HepG2 (cell line): ENCODE measurements around the gene PIGBOS1. TPM values are rescaled to one million over a fixed set of nuclear protein-coding genes. Genes with fewer than 3 reads are reported as not detected.

Experiments used
- ATAC-seq: fragments of 200-7000 bp; cut with Tn5 transposase; 3 replicates; pipeline ENCODE4 v1.9.1; 2020; ENCODE audit warnings: mild to moderate bottlenecking, moderate library complexity
- BruUV-seq: library from RNA; stranded (reverse); fragments of 400-500 nt; replicated peaks from 2 replicates; lab custom pipeline; 2021; lab: Mats Ljungman, UMichigan
- CTCF ChIA-PET: fragments of 300-600 bp; formaldehyde crosslinking; extraction: SDS; loops from one replicate; lab custom pipeline; 2021; ENCODE audit warnings: low total read pairs, inconsistent platforms, low intra/inter-chr PET ratio; lab: Yijun Ruan, JAX
- POLR2A ChIA-PET: fragments of 350-600 bp; sonication (Branson Sonifier 250); formaldehyde crosslinking; loops from one replicate; lab custom pipeline; 2020; ENCODE audit warnings: antibody characterized with exemption, inconsistent platforms; lab: Yijun Ruan, JAX
- DNase-seq: peaks from one replicate; pipeline ENCODE4 v3.0.0-alpha.2; 2015; ENCODE audit warnings: low spot score
- FAIRE-seq: peaks from 3 replicates; lab custom pipeline; 2011; peaks lifted over from hg19 to GRCh38; lab: Jason Lieb, UNC
- H2AFZ ChIP-seq: one replicate; pipeline ENCODE4 v1.6.1; 2011; ENCODE audit warnings: low read length, inconsistent platforms
- H3K27ac ChIP-seq: fragments of 300-600 bp; 3 replicates; pipeline ENCODE4 v1.8.0; 2011; ENCODE audit warnings: mixed run types, mild to moderate bottlenecking, mixed read lengths, low read length, inconsistent platforms; ENCODE audit not compliant: insufficient read depth; ENCODE audit errors: extremely low read length
- H3K27me3 ChIP-seq, 2 experiments: fragments of 200-600 bp in 1 of 2; 2 replicates in 1 of 2; 3 replicates in 1 of 2; pipeline versions ENCODE4 v1.6.0 to v1.8.0; 2011; ENCODE audit warnings: low read length in 2 of 2, mild to moderate bottlenecking in 2 of 2, moderate library complexity in 2 of 2, inconsistent platforms in 1 of 2; ENCODE audit not compliant: insufficient read depth in 2 of 2, control insufficient read depth in 1 of 2
- H3K36me3 ChIP-seq, 2 experiments: fragments of 200-600 bp in 1 of 2; replicated peaks in 1 of 2; 2 replicates in 1 of 2; 3 replicates in 1 of 2; pipeline versions ENCODE4 v1.5.1 to v1.8.0; 2011; ENCODE audit warnings: low read length in 2 of 2, inconsistent platforms in 1 of 2; ENCODE audit not compliant: insufficient read depth in 2 of 2, control insufficient read depth in 1 of 2
- H3K4me1 ChIP-seq: 2 replicates; pipeline ENCODE4 v1.5.1; 2012; ENCODE audit warnings: low read length, inconsistent platforms; ENCODE audit not compliant: insufficient read depth
- H3K4me2 ChIP-seq: 2 replicates; pipeline ENCODE4 v1.6.0; 2011; ENCODE audit warnings: low read depth, low read length, inconsistent platforms
- H3K4me3 ChIP-seq, 3 experiments: fragments of 200-600 bp in 1 of 3; sonication (generic), shearing (Covaris generic) in 1 of 3; replicated peaks in 1 of 3; 2 replicates each; pipeline ENCODE4 v1.5.1; 2011 to 2016; ENCODE audit warnings: low read length in 3 of 3, inconsistent platforms in 2 of 3, low read depth in 2 of 3, mild to moderate bottlenecking in 2 of 3, control low read depth in 1 of 3, mixed read lengths in 1 of 3; ENCODE audit not compliant: insufficient read depth in 1 of 3
- H3K79me2 ChIP-seq: one replicate; pipeline ENCODE4 v1.6.1; 2011; ENCODE audit warnings: low read length, inconsistent platforms; ENCODE audit not compliant: insufficient read depth
- H3K9ac ChIP-seq: 2 replicates; pipeline ENCODE4 v1.6.0; 2011; ENCODE audit warnings: mild to moderate bottlenecking, low read depth, low read length, inconsistent platforms; ENCODE audit not compliant: insufficient read depth
- H3K9me3 ChIP-seq: 2 replicates; pipeline ENCODE4 v1.5.1; 2012; ENCODE audit warnings: mild to moderate bottlenecking, low read length
- H4K20me1 ChIP-seq: 2 replicates; pipeline ENCODE4 v1.6.0; 2011; ENCODE audit warnings: inconsistent platforms, mild to moderate bottlenecking, low read length, moderate library complexity; ENCODE audit not compliant: insufficient read depth
- CSRNP1 ChIP-seq: sonication (generic); formaldehyde crosslinking; IDR thresholded peaks from 2 replicates; pipeline ENCODE4 v1.8.1; 2023; ENCODE audit warnings: mild to moderate bottlenecking, missing genetic modification reagents
- HNF1A ChIP-seq, 2 experiments: sonication (generic) in 1 of 2; formaldehyde crosslinking in 1 of 2; IDR thresholded peaks; 2 replicates each; pipeline versions ENCODE4 v1.4.0 to v1.6.1; 2016 to 2020; ENCODE audit warnings: borderline replicate concordance in 1 of 2, low read depth in 1 of 2, mild to moderate bottlenecking in 1 of 2, missing genetic modification reagents in 1 of 2
- MEF2D ChIP-seq: sonication (generic); formaldehyde crosslinking; IDR thresholded peaks from 2 replicates; pipeline ENCODE4 v1.5.1; 2020; ENCODE audit warnings: mild to moderate bottlenecking, missing genetic modification reagents
- WGBS: methylation state at CpG from one replicate; pipeline ENCODE4 v1.1.6; 2017; ENCODE audit warnings: low lambda C conversion rate; 5-methylcytosine and 5-hydroxymethylcytosine counted together
- in situ Hi-C: cut with HindIII; loops from 2 replicates; pipeline ENCODE4 v1.10.0; 2017; ENCODE audit warnings: low pct_unique_long_range_greater_than_20kb; ENCODE audit not compliant: extremely low pct_ligation_motif_present
- intact Hi-C: fragments of 100-400 bp; cut with micrococcal nuclease; formaldehyde crosslinking; loops from one replicate; pipeline ENCODE4 v1.10.0; 2022; ENCODE audit not compliant: unreplicated experiment
- polyA plus RNA-seq, 8 experiments: library from polyadenylated mRNA; depleted of rRNA in 3 of 8; stranded (reverse) in 7 of 8; unstranded in 1 of 8; fragments of >200 nt; fragmentation: Illumina TruSeq in 4 of 8; extraction: Trizol in 4 of 8; gene quantifications; 2 replicates each; pipeline versions ENCODE4 v1.2.1 to v1.2.3, GENCODE V29; 2011 to 2016; ENCODE audit warnings: low read depth in 4 of 8, missing spikeins in 1 of 8, mixed read lengths in 1 of 8; ENCODE audit not compliant: insufficient read depth in 1 of 8
- total RNA-seq, 5 experiments: library from RNA; depleted of rRNA; stranded (reverse); fragments of >200 nt; fragmentation: Illumina TruSeq; extraction: Trizol; gene quantifications; 2 replicates each; pipeline ENCODE4 v1.2.3, GENCODE V29; 2016; ENCODE audit warnings: low read depth in 1 of 5
- TF ChIP-seq, protein P1 (sequence below): sonication (generic); formaldehyde crosslinking; IDR thresholded peaks from 2 replicates; pipeline ENCODE4 v1.4.0; 2020; ENCODE audit warnings: missing genetic modification reagents, mild to moderate bottlenecking, borderline replicate concordance

Gene PIGBOS1
- total and polyA plus RNA-seq, 2 of the 13 experiments (the other 11 are each of a cell fraction or from before 2014, with no cell fraction given): 14.8 to 22.1 TPM

- no peak for TF ChIP-seq HNF1A (IDR thresholded peaks at IDR 0.05; ENCODE audit: low read depth)
- no peak for TF ChIP-seq HNF1A (CRISPR knock-in tag; IDR thresholded peaks at IDR 0.05; ENCODE audit: borderline replicate concordance)
- TF ChIP-seq MEF2D (CRISPR knock-in tag): no peak
- TF ChIP-seq CSRNP1 (CRISPR knock-in tag): no peak
These were observed 21.6 kb downstream of the PIGBOS1 start (continued) for GRCh38 chr15:55297315-55297714.

DNA sequence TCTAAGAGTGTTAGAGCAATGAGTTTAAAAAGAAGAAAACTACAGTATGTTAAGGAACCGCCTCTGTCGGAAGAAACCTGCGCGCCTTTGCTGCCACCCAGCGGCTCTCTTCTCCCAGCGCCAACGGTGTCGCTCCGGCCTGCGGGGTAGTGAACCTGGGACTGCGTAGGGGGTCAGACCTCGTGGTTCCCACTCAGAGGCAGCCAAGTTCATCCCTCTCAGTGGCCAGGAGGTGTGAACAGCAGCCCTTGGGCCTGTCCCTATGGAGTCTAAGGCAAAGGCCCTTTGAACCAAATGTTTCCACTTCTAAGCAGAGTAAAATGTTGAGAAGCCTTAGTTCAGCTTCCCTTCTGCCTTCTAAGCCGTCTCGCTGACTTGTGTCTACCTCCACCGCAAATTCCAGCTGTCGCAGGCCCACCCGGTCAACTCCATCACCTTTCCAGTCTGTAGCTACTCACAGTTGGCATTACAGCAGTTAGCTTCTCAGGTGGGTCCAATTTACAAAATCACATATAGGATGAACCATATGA lies 28.3 kb downstream of the PIGBOS1 start:
- Histone ChIP-seq H3K4me1 (peaks cover 16% of the 10 kb centered on the region), H4K20me1 (no peaks in the 10 kb centered on the region), H3K79me2 (no peaks in the 10 kb centered on the region), H3K4me3 (peak overlapping the region; percentile 80 to 82 (median 81)), H3K4me2 (peak overlapping the region; percentile 92), H3K27ac (peak overlapping the region; percentile 62), H3K9ac (peak overlapping the region; percentile 72), H3K9me3 (no peaks in the 10 kb centered on the region), H2AFZ (peak overlapping the region; percentile 86), H3K36me3 (no peaks in the 10 kb centered on the region), H3K27me3 (no peaks in the 10 kb centered on the region; a peak in 1 of 5 replicates)
- FAIRE-seq: peak; percentile 58
- ChIA-PET CTCF (interaction anchor here (1.1 to 3.6 kb wide), 4 partner anchors 56 to 145 kb away, joined by 3 to 66 read pairs (median 4); no protein-coding TSS in a partner anchor), POLR2A (interaction anchor here (0.5 to 0.8 kb wide), 2 partner anchors 70 to 73 kb away, joined by 3 read pairs; no protein-coding TSS in a partner anchor)
- peak; percentile 90 for ATAC-seq
- DNase-seq: peak; percentile 71
- no TSS peak for BruUV-seq
- in situ Hi-C loops (loop anchor here (5.0 kb wide), 1 partner anchor 73 kb away; no protein-coding TSS in a partner anchor), intact Hi-C loops (loop anchor here (1.0 to 2.0 kb wide), 3 partner anchors 69 to 144 kb away; no protein-coding TSS in a partner anchor)
- WGBS: 35% methylated on average over 10 of the region's 17 CpGs
- TF ChIP-seq, protein P1, sequence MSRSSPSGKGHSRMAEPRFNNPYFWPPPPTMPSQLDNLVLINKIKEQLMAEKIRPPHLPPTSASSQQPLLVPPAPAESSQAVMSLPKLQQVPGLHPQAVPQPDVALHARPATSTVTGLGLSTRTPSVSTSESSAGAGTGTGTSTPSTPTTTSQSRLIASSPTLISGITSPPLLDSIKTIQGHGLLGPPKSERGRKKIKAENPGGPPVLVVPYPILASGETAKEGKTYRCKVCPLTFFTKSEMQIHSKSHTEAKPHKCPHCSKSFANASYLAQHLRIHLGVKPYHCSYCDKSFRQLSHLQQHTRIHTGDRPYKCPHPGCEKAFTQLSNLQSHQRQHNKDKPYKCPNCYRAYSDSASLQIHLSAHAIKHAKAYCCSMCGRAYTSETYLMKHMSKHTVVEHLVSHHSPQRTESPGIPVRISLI (CRISPR knock-in tag): peak; percentile 71; the same call in 1 of the 2 replicates
